ENCODE measurements around the gene MIDN. TPM values are rescaled to one million over a fixed set of nuclear protein-coding genes. Genes with fewer than 3 reads are reported as not detected.

MIDN gene
- total and polyA plus RNA-seq, 10 of the 15 experiments (the other 5 are each of a cell fraction or from before 2014, with no cell fraction given), result 0.38 to 51.5 (median 7.2) TPM

DNA sequence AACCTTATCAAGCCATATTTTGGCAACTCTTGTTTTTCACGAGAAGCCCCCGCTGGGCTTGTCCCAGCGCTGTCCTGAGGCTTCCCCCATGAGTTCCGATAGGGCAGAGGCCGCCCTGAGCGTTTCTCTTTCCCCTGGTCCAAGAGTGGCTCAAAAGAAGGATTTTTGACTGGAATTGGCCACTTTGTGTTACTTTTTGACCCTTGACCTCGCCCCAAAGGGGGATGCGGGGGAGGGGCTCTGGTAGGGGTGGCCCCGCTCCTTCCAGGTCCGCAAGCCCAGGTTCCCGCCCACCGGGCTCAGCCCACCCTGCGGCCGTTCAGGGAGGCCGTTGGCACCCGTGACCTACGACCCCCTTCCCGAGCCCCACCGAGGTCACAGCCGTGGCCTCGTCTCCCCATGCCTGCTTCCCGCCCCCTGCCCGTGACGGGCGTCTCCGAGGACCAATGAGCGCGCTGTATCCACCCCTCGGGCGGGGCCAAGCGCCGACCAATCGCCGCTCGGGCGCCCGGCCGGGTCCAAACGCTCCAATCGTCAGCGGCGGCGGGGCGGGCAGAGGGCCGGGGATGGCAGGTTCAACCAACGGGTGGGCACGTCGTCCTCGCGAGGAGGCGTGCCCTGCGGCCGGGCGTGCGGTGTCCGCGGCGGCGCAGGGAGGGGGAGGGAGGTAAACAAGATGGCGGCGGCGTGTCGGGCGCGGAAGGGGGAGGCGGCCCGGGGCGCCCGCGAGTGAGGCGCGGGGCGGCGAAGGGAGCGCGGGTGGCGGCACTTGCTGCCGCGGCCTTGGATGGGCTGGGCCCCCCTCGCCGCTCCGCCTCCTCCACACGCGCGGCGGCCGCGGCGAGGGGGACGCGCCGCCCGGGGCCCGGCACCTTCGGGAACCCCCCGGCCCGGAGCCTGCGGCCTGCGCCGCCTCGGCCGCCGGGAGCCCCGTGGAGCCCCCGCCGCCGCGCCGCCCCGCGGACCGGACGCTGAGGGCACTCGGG is 43.0 kb upstream of the MIDN start, which contains the start of gene STK11 (continued):
- no peak for TF ChIP-seq MEF2B (IDR thresholded peaks at IDR 0.05; ENCODE audit: partially characterized antibody, poor library complexity, severe bottlenecking)
- no peak for TF ChIP-seq TCF3 (IDR thresholded peaks at IDR 0.05; ENCODE audit: borderline replicate concordance, insufficient read depth, low read depth, low read length)
- TF ChIP-seq NFXL1 (IDR thresholded peaks at IDR 0.05; ENCODE audit: borderline replicate concordance), result no peak
- no peak for TF ChIP-seq STAT1 (conservative IDR thresholded peaks at IDR 0.05)
- TF ChIP-seq GABPA (IDR thresholded peaks at IDR 0.05; ENCODE audit: low read depth), result no peak
- no peak for TF ChIP-seq TARDBP (IDR thresholded peaks at IDR 0.05; ENCODE audit: borderline replicate concordance)
- no peak for TF ChIP-seq IRF4 (IDR thresholded peaks at IDR 0.05; ENCODE audit: low read depth, low read length)
- no peak for TF ChIP-seq ELK1 (IDR thresholded peaks at IDR 0.05; ENCODE audit: low read depth, low read length)
- no peak for TF ChIP-seq ZNF622 (IDR thresholded peaks at IDR 0.05)
- TF ChIP-seq RAD21 (IDR thresholded peaks at IDR 0.05; ENCODE audit: insufficient read depth, low read depth, low read length), result no peak
- no peak for TF ChIP-seq BCL11A (IDR thresholded peaks at IDR 0.05; ENCODE audit: low read depth, low read length)
- TF ChIP-seq MXI1 (IDR thresholded peaks at IDR 0.05; ENCODE audit: low read depth, low read length), result peak; percentile 35; the same call in 1 of the 2 replicates
- TF ChIP-seq POU2F2 (IDR thresholded peaks at IDR 0.05; ENCODE audit: borderline replicate concordance, low read depth, low read length), result no peak; the same call in 2 of the 3 replicates
- TF ChIP-seq, protein P1, sequence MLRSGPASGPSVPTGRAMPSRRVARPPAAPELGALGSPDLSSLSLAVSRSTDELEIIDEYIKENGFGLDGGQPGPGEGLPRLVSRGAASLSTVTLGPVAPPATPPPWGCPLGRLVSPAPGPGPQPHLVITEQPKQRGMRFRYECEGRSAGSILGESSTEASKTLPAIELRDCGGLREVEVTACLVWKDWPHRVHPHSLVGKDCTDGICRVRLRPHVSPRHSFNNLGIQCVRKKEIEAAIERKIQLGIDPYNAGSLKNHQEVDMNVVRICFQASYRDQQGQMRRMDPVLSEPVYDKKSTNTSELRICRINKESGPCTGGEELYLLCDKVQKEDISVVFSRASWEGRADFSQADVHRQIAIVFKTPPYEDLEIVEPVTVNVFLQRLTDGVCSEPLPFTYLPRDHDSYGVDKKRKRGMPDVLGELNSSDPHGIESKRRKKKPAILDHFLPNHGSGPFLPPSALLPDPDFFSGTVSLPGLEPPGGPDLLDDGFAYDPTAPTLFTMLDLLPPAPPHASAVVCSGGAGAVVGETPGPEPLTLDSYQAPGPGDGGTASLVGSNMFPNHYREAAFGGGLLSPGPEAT (IDR thresholded peaks at IDR 0.05; ENCODE audit: low read depth), result no peak
- no peak for TF ChIP-seq MTA3 (IDR thresholded peaks at IDR 0.05; ENCODE audit: borderline replicate concordance, low read length)
- TF ChIP-seq ZZZ3 (IDR thresholded peaks at IDR 0.05; ENCODE audit: control insufficient read depth, insufficient read length, low read depth), result no peak
- TF ChIP-seq, protein P2, sequence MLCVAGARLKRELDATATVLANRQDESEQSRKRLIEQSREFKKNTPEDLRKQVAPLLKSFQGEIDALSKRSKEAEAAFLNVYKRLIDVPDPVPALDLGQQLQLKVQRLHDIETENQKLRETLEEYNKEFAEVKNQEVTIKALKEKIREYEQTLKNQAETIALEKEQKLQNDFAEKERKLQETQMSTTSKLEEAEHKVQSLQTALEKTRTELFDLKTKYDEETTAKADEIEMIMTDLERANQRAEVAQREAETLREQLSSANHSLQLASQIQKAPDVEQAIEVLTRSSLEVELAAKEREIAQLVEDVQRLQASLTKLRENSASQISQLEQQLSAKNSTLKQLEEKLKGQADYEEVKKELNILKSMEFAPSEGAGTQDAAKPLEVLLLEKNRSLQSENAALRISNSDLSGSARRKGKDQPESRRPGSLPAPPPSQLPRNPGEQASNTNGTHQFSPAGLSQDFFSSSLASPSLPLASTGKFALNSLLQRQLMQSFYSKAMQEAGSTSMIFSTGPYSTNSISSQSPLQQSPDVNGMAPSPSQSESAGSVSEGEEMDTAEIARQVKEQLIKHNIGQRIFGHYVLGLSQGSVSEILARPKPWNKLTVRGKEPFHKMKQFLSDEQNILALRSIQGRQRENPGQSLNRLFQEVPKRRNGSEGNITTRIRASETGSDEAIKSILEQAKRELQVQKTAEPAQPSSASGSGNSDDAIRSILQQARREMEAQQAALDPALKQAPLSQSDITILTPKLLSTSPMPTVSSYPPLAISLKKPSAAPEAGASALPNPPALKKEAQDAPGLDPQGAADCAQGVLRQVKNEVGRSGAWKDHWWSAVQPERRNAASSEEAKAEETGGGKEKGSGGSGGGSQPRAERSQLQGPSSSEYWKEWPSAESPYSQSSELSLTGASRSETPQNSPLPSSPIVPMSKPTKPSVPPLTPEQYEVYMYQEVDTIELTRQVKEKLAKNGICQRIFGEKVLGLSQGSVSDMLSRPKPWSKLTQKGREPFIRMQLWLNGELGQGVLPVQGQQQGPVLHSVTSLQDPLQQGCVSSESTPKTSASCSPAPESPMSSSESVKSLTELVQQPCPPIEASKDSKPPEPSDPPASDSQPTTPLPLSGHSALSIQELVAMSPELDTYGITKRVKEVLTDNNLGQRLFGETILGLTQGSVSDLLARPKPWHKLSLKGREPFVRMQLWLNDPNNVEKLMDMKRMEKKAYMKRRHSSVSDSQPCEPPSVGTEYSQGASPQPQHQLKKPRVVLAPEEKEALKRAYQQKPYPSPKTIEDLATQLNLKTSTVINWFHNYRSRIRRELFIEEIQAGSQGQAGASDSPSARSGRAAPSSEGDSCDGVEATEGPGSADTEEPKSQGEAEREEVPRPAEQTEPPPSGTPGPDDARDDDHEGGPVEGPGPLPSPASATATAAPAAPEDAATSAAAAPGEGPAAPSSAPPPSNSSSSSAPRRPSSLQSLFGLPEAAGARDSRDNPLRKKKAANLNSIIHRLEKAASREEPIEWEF (IDR thresholded peaks at IDR 0.05; ENCODE audit: insufficient replicate concordance, low read depth, low read length), result no peak

All from GM12878 (cell line).